GM12875 (cell line): Measurements from ENCODE around the gene SPRED2.

ENCODE experiments used
- H3K4me3 ChIP-seq: one replicate; pipeline ENCODE4 v1.5.1; 2011; ENCODE audit warnings: low read depth, low read length, control low read depth
- CTCF ChIP-seq: IDR thresholded peaks from 2 replicates; pipeline ENCODE4 v1.5.1; 2011; ENCODE audit warnings: low read depth, mild to moderate bottlenecking, control low read depth, inconsistent platforms, low read length, moderate library complexity, borderline replicate concordance; ENCODE audit not compliant: insufficient read depth

SPRED2 gene

GRCh38 chr2:65475000-65475399 is 42.6 kb upstream of the SPRED2 start:
- no peak overlapping the region for H3K4me3 ChIP-seq
- no peak for TF ChIP-seq CTCF

GRCh38 chr2:65473045-65473444 is 40.6 kb upstream of the SPRED2 start:
- no peak overlapping the region for H3K4me3 ChIP-seq
- TF ChIP-seq CTCF, result no peak

- no peak overlapping the region for H3K4me3 ChIP-seq
- no peak for TF ChIP-seq CTCF
Observed at GRCh38 chr2:65471409-65471808, 39.0 kb upstream of the SPRED2 start.

- no peak for TF ChIP-seq CTCF
- H3K4me3 ChIP-seq, result no peak overlapping the region
Observed at GRCh38 chr2:65466551-65466950, 34.2 kb upstream of the SPRED2 start.

GRCh38 chr2:65465857-65466256 is 33.5 kb upstream of the SPRED2 start:
- no peak for TF ChIP-seq CTCF
- H3K4me3 ChIP-seq, result no peak overlapping the region

GRCh38 chr2:65465124-65465523 is 32.7 kb upstream of the SPRED2 start:
- no peak overlapping the region for H3K4me3 ChIP-seq
- TF ChIP-seq CTCF, result no peak

- no peak for TF ChIP-seq CTCF
- no peak overlapping the region for H3K4me3 ChIP-seq
Observed at GRCh38 chr2:65464604-65465003, 32.2 kb upstream of the SPRED2 start.
